HCT116 (cell line): Measurements from ENCODE around the gene TMEM63B.

Experiments used
- EGR1 ChIP-seq: IDR thresholded peaks from 2 replicates; pipeline ENCODE4 v1.6.1; 2012; ENCODE audit warnings: low read depth
- POLR2A ChIP-seq: IDR thresholded peaks from 2 replicates; pipeline ENCODE4 v1.7.0; 2011; ENCODE audit warnings: borderline replicate concordance; ENCODE audit not compliant: insufficient read depth, insufficient read length; ENCODE audit errors: extremely low read depth
- REST ChIP-seq: IDR thresholded peaks from 2 replicates; pipeline ENCODE4 v1.6.1; 2012; ENCODE audit warnings: low read depth
- ZNF274 ChIP-seq: fragments of 200-500 bp; sonication (Bioruptor generic); IDR thresholded peaks from 2 replicates; pipeline ENCODE4 v1.6.1; 2014; ENCODE audit warnings: mild to moderate bottlenecking, low read depth, low read length, inconsistent platforms

GRCh38 chr6:44135875-44136274 lies 8.5 kb downstream of the TMEM63B start:
- no peak for TF ChIP-seq EGR1
- TF ChIP-seq POLR2A = no peak
- no peak for TF ChIP-seq ZNF274
- TF ChIP-seq REST = no peak
